ENCODE data around the gene TULP4.
"Not testable (repeated sequence)": the region's sequence is repeated elsewhere in the genome, so short reads cannot be mapped to it uniquely, and the experiment has no call there.

Gene TULP4

DNA sequence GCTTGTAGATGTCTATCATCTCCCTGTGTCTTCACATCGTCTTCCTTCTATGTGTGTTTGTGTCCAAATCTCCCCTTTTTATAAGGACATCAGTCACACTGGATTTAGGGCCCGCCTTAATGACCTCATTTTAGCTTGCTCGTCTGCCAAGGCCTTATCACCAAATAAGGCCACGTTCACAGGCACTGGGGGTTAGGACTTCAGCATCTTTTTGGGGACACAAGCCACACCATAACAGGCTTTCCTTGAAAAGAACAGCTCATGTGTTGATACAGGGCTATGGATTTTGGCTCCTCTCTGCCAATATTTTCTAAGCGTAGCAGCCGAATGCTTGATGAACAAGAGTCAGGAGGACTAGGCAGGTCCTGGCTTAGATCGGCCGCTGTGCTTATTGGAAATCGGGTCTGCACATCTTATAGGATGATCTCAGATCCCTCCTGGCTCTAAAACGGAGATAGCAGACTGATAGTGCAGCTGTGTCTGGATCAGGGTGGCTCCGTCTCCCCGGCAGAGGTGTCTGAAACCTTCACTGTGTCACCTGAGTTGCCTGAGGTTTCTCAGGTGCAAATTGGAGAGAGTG is 231.4 kb downstream of the TULP4 start:
- no peaks in the 10 kb centered on the region for H3K4me1 ChIP-seq (ENCODE audit: insufficient read depth, low read length)
- no peak overlapping the region for H2AFZ ChIP-seq (ENCODE audit: low read depth, low read length)
- H3K27me3 ChIP-seq (ENCODE audit: insufficient read depth, low read length) = no peaks in the 10 kb centered on the region
- peaks cover 5% of the 10 kb centered on the region for H3K9me3 ChIP-seq (ENCODE audit: low read length)
- no peaks in the 10 kb centered on the region for H3K36me3 ChIP-seq (ENCODE audit: insufficient read depth, low read length)
- H3K4me3 ChIP-seq (ENCODE audit: low read length) = no peak overlapping the region

DNA sequence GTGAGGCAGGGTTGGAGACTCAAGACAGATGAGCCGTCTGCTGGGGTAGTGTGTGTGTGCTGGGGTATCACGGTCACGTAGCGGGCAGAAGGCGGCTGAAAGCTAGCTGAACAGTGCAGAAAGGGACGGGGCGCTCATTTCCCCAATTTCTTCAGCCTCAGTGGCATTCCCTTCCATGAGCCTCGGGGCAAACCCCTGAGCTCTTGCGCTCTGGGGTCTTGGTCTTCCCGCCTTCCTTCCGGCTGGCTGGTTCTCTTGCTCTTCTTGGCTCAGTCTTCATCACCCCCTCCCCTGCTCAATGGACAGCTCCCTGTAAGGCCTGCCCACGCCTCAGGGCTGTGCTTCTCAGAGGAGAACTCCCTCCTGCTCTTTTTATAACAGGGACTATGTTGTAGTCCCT is 232.2 kb downstream of the TULP4 start:
- Histone ChIP-seq H3K27me3 (ENCODE audit: insufficient read depth, low read length) (no peaks in the 10 kb centered on the region), H3K4me1 (ENCODE audit: insufficient read depth, low read length) (no peaks in the 10 kb centered on the region), H3K36me3 (ENCODE audit: insufficient read depth, low read length) (no peaks in the 10 kb centered on the region), H3K4me3 (ENCODE audit: low read length) (no peak overlapping the region), H3K9me3 (ENCODE audit: low read length) (peaks cover 5% of the 10 kb centered on the region), H2AFZ (ENCODE audit: low read depth, low read length) (no peak overlapping the region)

DNA sequence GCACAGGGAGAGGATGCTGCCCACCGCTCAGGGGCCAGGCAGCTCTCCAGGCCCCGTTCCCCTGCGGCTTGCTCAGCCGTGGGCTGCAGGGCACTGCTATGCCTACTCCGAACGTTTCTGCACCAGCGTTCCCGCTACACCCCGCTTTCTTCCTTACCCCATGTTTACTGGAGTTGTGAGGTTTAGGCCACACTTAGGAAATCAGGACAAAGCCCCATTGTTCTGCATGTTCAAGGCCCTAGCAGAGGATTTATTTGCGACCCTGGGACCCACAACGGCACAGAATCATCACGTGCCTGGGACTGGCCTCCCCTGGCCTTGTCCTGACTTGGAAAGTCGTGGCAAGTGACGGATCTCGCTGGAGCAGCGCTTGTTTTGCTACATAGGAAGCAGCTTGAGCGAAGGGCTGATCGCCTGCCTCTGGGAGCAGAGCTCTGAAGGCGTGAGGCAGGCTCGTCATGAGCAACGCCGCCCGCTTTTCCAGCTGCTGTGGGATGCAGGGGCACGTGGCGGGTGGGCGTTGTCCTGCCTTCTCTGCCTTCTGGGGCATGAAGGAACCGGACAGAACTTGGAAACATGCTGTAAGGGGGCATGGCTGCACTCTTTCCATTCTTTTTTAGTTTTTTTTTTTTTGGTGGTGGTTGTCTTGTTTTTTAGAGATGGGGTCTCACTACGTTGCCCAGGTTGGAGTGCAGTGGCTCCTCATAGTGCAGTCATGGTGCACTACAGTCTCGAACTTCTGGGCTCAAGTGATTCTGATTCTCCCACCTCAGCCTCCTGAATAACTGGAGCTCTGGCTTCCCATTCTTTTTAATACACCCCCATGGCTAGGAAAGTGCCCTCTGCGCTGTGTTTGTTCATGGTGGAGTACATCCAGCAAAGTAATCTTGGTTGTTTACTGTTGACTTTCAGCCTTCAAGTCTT is 233.0 kb downstream of the TULP4 start:
- no peak overlapping the region for H3K4me3 ChIP-seq (ENCODE audit: low read length)
- no peaks in the 10 kb centered on the region for H3K36me3 ChIP-seq (ENCODE audit: insufficient read depth, low read length)
- no peaks in the 10 kb centered on the region for H3K27me3 ChIP-seq (ENCODE audit: insufficient read depth, low read length)
- H3K4me1 ChIP-seq (ENCODE audit: insufficient read depth, low read length) = no peaks in the 10 kb centered on the region
- H3K9me3 ChIP-seq (ENCODE audit: low read length) = peaks cover 5% of the 10 kb centered on the region
- no peak overlapping the region for H2AFZ ChIP-seq (ENCODE audit: low read depth, low read length)

DNA sequence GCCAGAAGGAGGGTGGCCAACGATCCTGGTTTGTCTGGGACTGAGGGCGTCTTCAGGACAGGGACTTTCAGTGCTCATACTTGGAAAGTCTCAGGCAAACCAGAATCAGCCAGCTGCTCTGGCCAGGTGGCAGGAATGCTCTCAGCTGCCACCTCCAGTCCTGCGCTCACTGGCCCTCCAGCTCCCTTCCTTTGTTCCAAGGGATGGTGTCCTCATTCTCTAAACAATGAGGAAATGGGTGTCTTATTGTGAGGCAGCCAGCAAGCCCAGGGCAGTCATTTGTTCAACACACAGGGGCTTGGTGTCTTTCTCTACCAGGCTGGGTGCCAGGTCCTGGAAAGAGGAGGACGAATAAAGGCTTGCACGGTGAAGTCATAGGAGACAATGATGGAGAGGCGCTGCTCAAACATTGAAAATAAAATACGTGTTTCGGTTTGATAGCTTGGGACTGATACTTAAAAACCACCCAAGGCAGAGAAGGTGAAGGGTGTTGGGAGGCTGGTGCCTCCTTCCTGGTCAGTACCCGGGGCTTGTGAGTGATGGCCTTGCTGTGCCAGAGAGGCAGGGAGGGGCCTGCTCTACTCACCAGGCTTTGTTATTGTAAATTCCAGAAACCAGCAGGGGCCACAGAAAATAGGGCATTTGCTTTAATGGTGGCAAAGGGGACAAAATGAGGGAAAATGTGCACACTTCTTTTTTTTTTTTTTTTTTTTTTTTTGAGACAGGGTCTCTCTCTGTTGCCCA is 236.3 kb downstream of the TULP4 start:
- Histone ChIP-seq H3K36me3 (ENCODE audit: insufficient read depth, low read length) (no peaks in the 10 kb centered on the region), H3K27me3 (ENCODE audit: insufficient read depth, low read length) (no peaks in the 10 kb centered on the region), H3K4me3 (ENCODE audit: low read length) (no peak overlapping the region), H2AFZ (ENCODE audit: low read depth, low read length) (no peak overlapping the region), H3K4me1 (ENCODE audit: insufficient read depth, low read length) (no peaks in the 10 kb centered on the region), H3K9me3 (ENCODE audit: low read length) (peaks cover 5% of the 10 kb centered on the region)

DNA sequence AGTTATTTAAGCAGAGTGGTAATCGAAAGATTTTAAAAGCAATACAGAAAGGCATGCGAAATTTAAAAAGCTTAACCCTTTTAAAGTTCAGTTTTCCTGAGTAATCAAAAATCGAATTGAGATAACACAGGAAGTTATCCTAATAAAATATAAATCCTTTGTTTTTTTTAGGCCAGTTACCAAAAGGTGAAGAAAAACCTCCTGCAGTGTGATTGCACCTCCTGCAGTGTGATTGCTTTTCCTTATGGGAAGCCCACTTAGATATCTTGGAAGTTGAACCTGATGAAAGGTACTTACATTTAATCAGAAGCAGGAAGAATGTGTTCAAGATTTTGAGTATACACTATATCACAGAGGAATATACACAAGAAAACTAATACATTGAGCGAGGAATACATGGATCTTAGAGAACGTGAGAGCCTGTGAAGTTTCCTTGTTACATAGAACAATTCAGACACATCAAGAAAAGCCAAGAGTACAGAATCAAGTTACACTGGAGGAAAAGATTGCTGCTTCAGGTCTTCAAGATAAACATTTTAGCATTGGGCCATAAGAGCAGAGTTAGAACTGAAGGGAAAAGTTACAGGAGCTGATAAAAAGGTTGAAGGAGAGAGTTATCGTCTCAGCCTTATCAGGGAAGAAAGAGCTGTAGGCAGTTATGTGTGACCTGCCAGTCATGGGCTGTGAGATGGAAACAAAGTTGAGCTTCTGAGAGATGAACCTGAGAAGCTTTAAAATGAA is 240.0 kb downstream of the TULP4 start:
- no peaks in the 10 kb centered on the region for H3K36me3 ChIP-seq (ENCODE audit: insufficient read depth, low read length)
- no peak overlapping the region for H3K4me3 ChIP-seq (ENCODE audit: low read length)
- no peaks in the 10 kb centered on the region for H3K27me3 ChIP-seq (ENCODE audit: insufficient read depth, low read length)
- no peaks in the 10 kb centered on the region for H3K4me1 ChIP-seq (ENCODE audit: insufficient read depth, low read length)
- H3K9me3 ChIP-seq (ENCODE audit: low read length) = no peaks in the 10 kb centered on the region
- H2AFZ ChIP-seq (ENCODE audit: low read depth, low read length) = no peak overlapping the region

DNA sequence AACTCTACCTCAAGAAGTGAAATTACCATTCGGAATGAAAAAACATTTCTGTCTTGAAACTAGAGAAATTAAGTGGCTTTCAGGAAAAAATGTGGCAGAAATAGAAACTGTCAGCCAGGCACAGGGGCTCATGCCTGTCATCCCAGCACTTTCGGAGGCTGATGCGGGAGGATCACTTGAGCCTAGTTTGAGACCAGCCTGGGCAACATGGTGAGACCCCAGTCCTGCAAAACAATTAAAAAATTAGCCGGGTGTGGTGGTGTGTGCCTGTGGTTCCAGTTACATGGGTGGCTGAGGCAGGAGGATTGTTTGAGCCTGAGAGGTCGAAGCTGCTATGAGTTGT is 240.5 kb downstream of the TULP4 start:
- no peak overlapping the region for H3K4me3 ChIP-seq (ENCODE audit: low read length)
- no peak overlapping the region for H2AFZ ChIP-seq (ENCODE audit: low read depth, low read length)
- no peaks in the 10 kb centered on the region for H3K9me3 ChIP-seq (ENCODE audit: low read length)
- no peaks in the 10 kb centered on the region for H3K4me1 ChIP-seq (ENCODE audit: insufficient read depth, low read length)
- no peaks in the 10 kb centered on the region for H3K36me3 ChIP-seq (ENCODE audit: insufficient read depth, low read length)
- H3K27me3 ChIP-seq (ENCODE audit: insufficient read depth, low read length) = no peaks in the 10 kb centered on the region

DNA sequence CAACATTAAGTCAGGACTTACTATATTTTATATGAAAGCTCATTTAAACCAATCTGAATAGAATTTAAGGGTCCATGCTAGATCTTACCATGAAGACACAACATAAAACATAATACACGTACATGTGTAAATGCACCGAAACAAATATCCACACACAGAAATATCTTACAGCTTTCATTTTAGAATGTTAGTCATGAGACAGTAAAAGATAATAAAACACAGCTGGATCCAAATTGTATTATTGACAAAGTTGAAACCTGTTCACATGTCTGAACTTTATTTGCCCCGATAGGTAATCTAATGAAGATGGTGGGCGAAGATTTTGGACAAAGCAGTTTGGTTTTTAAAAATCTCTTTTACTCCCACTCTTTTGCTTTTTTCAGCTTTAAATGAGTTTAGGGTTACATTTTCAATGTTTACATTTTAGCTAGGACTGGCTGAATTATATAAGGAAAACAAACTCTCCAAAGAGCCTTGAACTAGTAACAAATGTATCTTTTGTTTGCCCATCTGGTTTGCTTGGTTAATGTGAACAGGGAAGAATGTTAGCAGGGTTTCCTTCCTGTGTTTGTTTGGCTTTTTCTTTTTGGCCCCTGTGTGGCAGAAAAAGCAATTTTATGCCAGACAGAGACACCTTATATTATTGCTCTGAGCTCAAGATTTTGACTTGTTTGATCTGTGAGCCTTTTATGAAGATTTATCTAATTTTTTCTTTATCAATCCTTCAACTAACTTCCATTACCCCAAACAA is 242.5 kb downstream of the TULP4 start:
- H2AFZ ChIP-seq (ENCODE audit: low read depth, low read length) = no peak overlapping the region
- no peaks in the 10 kb centered on the region for H3K27me3 ChIP-seq (ENCODE audit: insufficient read depth, low read length)

DNA sequence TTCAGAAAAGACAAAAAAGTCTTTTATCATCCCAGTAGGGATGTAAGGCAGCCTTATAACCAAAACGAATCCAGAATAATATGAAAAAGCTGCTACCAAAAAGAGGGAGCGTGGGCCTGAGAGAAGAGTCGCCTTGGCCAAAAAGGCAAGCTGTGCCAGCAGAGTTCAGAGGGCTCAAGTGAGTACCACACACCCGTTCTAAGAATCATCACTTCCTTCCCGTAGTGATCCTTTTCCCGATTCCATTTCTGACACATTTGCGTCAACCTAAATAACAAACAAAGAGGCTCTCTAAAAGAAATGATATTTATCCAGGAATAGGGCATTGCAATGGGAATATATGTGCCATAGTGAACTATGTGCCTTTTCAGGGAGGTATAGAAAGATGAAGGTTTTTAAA is 243.8 kb downstream of the TULP4 start:
- Histone ChIP-seq H3K27me3 (ENCODE audit: insufficient read depth, low read length) (no peaks in the 10 kb centered on the region), H3K4me1 (ENCODE audit: insufficient read depth, low read length) (peaks cover 9% of the 10 kb centered on the region), H2AFZ (ENCODE audit: low read depth, low read length) (no peak overlapping the region), H3K36me3 (ENCODE audit: insufficient read depth, low read length) (no peaks in the 10 kb centered on the region), H3K9me3 (ENCODE audit: low read length) (no peaks in the 10 kb centered on the region), H3K4me3 (ENCODE audit: low read length) (no peak overlapping the region)

More for the DNA sequence above, 242.5 kb downstream of the TULP4 start:
- Histone ChIP-seq H3K4me1 (ENCODE audit: insufficient read depth, low read length) (peaks cover 4% of the 10 kb centered on the region), H3K4me3 (ENCODE audit: low read length) (no peak overlapping the region), H3K9me3 (ENCODE audit: low read length) (no peaks in the 10 kb centered on the region), H3K36me3 (ENCODE audit: insufficient read depth, low read length) (no peaks in the 10 kb centered on the region)

DNA sequence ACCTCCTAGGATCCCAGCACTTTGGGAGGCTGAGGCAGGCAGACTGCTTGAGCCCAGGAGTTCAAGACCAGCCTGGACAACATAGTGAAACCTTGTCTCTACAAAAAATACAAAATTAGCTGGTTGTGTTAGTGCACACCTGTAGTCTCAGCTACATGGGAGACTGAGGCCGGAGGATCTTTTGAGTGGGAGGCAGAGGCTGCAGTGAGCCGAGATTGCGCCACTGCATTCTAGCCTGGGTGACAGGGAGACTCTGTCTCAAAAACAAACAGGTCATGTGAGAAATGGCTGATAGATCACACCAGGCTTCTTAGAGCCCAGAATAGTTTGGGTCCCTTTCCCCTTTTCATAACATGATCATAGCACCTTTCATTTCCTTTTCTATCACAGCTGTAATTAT is 244.8 kb downstream of the TULP4 start:
- not testable (repeated sequence) for H3K4me3 ChIP-seq (ENCODE audit: low read length); H3K36me3 ChIP-seq (ENCODE audit: insufficient read depth, low read length); H3K27me3 ChIP-seq (ENCODE audit: insufficient read depth, low read length); H3K9me3 ChIP-seq (ENCODE audit: low read length); H2AFZ ChIP-seq (ENCODE audit: low read depth, low read length)
- peaks cover 19% of the 10 kb centered on the region for H3K4me1 ChIP-seq (ENCODE audit: insufficient read depth, low read length)

DNA sequence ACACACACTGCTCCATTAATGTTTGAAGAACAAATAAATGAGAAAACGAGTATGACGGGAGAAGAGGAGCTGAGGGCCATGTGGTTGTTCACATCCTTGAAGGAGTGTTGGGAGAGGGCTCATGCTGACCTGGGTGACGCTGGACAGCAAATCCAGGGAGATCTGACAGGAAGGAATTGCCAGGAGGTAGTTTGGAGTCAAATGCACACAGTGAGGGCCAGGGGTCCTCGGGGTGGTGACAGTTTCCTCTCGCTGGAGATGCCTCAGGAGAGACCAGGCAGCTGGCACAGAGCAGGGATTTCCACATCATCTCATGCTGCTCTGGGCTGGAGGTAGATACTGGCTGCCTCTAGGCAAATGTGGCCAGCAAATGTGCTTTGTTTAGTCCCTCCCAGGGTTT is 245.7 kb downstream of the TULP4 start:
- Histone ChIP-seq H2AFZ (ENCODE audit: low read depth, low read length) (no peak overlapping the region), H3K9me3 (ENCODE audit: low read length) (no peaks in the 10 kb centered on the region), H3K27me3 (ENCODE audit: insufficient read depth, low read length) (no peaks in the 10 kb centered on the region), H3K4me3 (ENCODE audit: low read length) (no peak overlapping the region), H3K4me1 (ENCODE audit: insufficient read depth, low read length) (peaks cover 23% of the 10 kb centered on the region), H3K36me3 (ENCODE audit: insufficient read depth, low read length) (no peaks in the 10 kb centered on the region)

DNA sequence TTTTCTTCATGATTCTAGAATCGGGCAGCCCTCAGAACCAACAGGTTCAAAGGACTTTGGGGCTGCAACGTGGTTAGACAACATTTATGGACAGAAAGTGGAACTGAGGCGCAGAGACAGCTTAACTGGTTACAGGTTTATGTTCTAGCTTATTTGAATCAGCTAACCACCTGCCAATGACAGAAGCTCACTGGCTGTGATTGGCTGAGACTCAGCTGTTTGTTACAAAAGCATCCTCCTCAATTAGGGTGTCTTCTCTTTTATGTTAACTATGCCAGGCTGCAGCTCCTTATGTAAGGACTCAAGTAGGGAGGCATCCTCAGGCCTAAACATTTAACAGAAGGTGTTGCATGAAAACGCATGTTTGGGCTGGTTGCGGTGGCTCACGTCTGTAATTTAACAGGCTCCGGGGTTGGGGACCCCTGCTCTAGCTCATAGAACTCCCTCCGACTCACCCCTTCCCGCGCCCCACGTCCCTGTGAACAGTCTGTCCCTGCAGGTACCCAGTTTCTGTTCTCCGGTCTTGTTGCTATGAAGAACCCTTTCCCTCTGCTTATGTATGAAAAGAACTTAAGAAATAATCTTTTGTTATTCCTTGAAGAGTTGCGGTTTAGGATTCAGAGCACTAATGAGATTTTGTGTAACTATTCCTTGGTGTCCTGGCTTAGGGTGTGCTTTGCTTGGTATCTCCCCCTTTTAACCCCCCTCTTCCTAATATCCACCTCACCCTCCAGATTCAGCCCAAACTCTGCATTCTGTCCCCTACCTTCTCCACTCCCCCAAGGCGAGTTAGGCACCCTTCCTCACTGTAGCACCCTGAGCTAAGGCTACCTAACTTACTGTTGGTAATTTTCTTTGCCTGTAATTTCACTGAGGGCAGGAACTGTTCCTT is 246.4 kb downstream of the TULP4 start:
- Histone ChIP-seq H3K4me1 (ENCODE audit: insufficient read depth, low read length) (peaks cover 23% of the 10 kb centered on the region), H3K27me3 (ENCODE audit: insufficient read depth, low read length) (no peaks in the 10 kb centered on the region), H3K9me3 (ENCODE audit: low read length) (no peaks in the 10 kb centered on the region), H3K4me3 (ENCODE audit: low read length) (no peak overlapping the region), H3K36me3 (ENCODE audit: insufficient read depth, low read length) (no peaks in the 10 kb centered on the region), H2AFZ (ENCODE audit: low read depth, low read length) (no peak overlapping the region)
